Measurements from ENCODE around the gene WNT7B.

Gene WNT7B

GRCh38 chr22:45971408-45972028 is 5.4 kb downstream of the WNT7B start:
- no peak for DNase-seq (ENCODE audit: low read depth in 3 of 3)

GRCh38 chr22:45970705-45971407 is 6.1 kb downstream of the WNT7B start:
- no peak for DNase-seq (ENCODE audit: low read depth in 3 of 3)

GRCh38 chr22:45969801-45970470 is 7.0 kb downstream of the WNT7B start:
- DNase-seq (ENCODE audit: low read depth in 3 of 3) = no peak

- DNase-seq (ENCODE audit: low read depth in 3 of 3) = no peak
These were observed 7.6 kb downstream of the WNT7B start for GRCh38 chr22:45969414-45969799.

- no peak for DNase-seq (ENCODE audit: low read depth in 3 of 3)
These were observed 8.1 kb downstream of the WNT7B start for GRCh38 chr22:45968751-45969413.

- no peak for DNase-seq (ENCODE audit: low read depth in 3 of 3)
These were observed 8.8 kb downstream of the WNT7B start for GRCh38 chr22:45968003-45968650.

- DNase-seq (ENCODE audit: low read depth in 3 of 3) = no peak
These were observed 10.0 kb downstream of the WNT7B start for GRCh38 chr22:45966895-45967365.

GRCh38 chr22:45966320-45966894 is 10.6 kb downstream of the WNT7B start:
- no peak for DNase-seq (ENCODE audit: low read depth in 3 of 3)

GRCh38 chr22:45965563-45965962 is 11.4 kb downstream of the WNT7B start:
- no peak for DNase-seq (ENCODE audit: low read depth in 3 of 3)

GRCh38 chr22:45964926-45965527 is 11.9 kb downstream of the WNT7B start:
- DNase-seq (ENCODE audit: low read depth in 3 of 3) = no peak

GRCh38 chr22:45964372-45964771 is 12.6 kb downstream of the WNT7B start:
- no peak for DNase-seq (ENCODE audit: low read depth in 3 of 3)

- no peak for DNase-seq (ENCODE audit: low read depth in 3 of 3)
These were observed 13.1 kb downstream of the WNT7B start for GRCh38 chr22:45963821-45964220.

GRCh38 chr22:45962756-45963324 is 14.1 kb downstream of the WNT7B start:
- no peak for DNase-seq (ENCODE audit: low read depth in 3 of 3)

- no peak for DNase-seq (ENCODE audit: low read depth in 3 of 3)
These were observed 14.6 kb downstream of the WNT7B start for GRCh38 chr22:45962434-45962718.

GRCh38 chr22:45961679-45962433 is 15.1 kb downstream of the WNT7B start:
- no peak for DNase-seq (ENCODE audit: low read depth in 3 of 3)

GRCh38 chr22:45960477-45961386 is 16.2 kb downstream of the WNT7B start:
- DNase-seq (ENCODE audit: low read depth in 3 of 3) = no peak

GRCh38 chr22:45959719-45960476 is 17.1 kb downstream of the WNT7B start:
- DNase-seq (ENCODE audit: low read depth in 3 of 3) = no peak

GRCh38 chr22:45958971-45959370 is 18.0 kb downstream of the WNT7B start:
- no peak for DNase-seq (ENCODE audit: low read depth in 3 of 3)
